Activated CD4-positive, alpha-beta T cell treated with anti-CD3 and anti-CD28 coated beads, Interleukin-2, amount 50 U/mL, for 1 hour (primary cell): ENCODE measurements around the gene HLA-DPB1.
"Not testable (repeated sequence)": the region's sequence is repeated elsewhere in the genome, so short reads cannot be mapped to it uniquely, and the experiment has no call there.

Experiments
- DNase-seq: peaks from one replicate; pipeline ENCODE4 v3.0.0-alpha.2; 2020

HLA-DPB1 gene

GRCh38 chr6:33075568-33076405 is at the start of gene HLA-DPB1:
TSS of gene HLA-DPB1 (plus strand) at chr6:33075990. CDS start at chr6:33076042, 52 bp downstream.
- DNase-seq = no peak

- no peak for DNase-seq
These were observed 47.5 kb upstream of the HLA-DPB1 start for GRCh38 chr6:33028220-33028849.

- DNase-seq = no peak
These were observed 46.2 kb upstream of the HLA-DPB1 start for GRCh38 chr6:33029328-33030184.

- no peak for DNase-seq
These were observed 45.5 kb upstream of the HLA-DPB1 start for GRCh38 chr6:33030245-33030644.

GRCh38 chr6:33034554-33034953 is 41.2 kb upstream of the HLA-DPB1 start:
- no peak for DNase-seq

GRCh38 chr6:33036535-33036934 is 39.3 kb upstream of the HLA-DPB1 start:
- DNase-seq = no peak

- no peak for DNase-seq
These were observed 35.6 kb upstream of the HLA-DPB1 start for GRCh38 chr6:33040157-33040556.

- DNase-seq = no peak
These were observed 26.3 kb upstream of the HLA-DPB1 start for GRCh38 chr6:33049323-33050013.

- DNase-seq = no peak
These were observed 25.6 kb upstream of the HLA-DPB1 start for GRCh38 chr6:33050014-33050810.

GRCh38 chr6:33052627-33053026 is 23.2 kb upstream of the HLA-DPB1 start:
- DNase-seq = no peak

GRCh38 chr6:33053230-33053629 is 22.6 kb upstream of the HLA-DPB1 start:
- no peak for DNase-seq

GRCh38 chr6:33057222-33058150 is 18.3 kb upstream of the HLA-DPB1 start:
- no peak for DNase-seq

- no peak for DNase-seq
These were observed 13.8 kb upstream of the HLA-DPB1 start for GRCh38 chr6:33061987-33062386.

- not testable (repeated sequence) for DNase-seq
These were observed 12.4 kb upstream of the HLA-DPB1 start for GRCh38 chr6:33063435-33063834.

GRCh38 chr6:33064723-33065122 is 11.1 kb upstream of the HLA-DPB1 start:
- DNase-seq = no peak

GRCh38 chr6:33065312-33065711 is 10.5 kb upstream of the HLA-DPB1 start:
- no peak for DNase-seq

- DNase-seq = no peak
These were observed 8.8 kb upstream of the HLA-DPB1 start for GRCh38 chr6:33066917-33067521.

- DNase-seq = no peak
These were observed 6.6 kb upstream of the HLA-DPB1 start for GRCh38 chr6:33069021-33069738.

GRCh38 chr6:33070909-33071308 is 4.9 kb upstream of the HLA-DPB1 start:
- DNase-seq = no peak

- DNase-seq = no peak
These were observed 4.2 kb upstream of the HLA-DPB1 start for GRCh38 chr6:33071569-33071968.
